Retinal pigment epithelial cell (primary cell): ENCODE results near the gene ZFYVE9.
A peak's percentile ranks its signal among the peaks of the same experiment; 100 is the strongest.

Source experiments
- DNase-seq: peaks from one replicate; pipeline ENCODE4 v3.0.0-alpha.2; 2010; ENCODE audit warnings: low read depth
- H3K4me3 ChIP-seq: 2 replicates; pipeline ENCODE4 v1.5.1; 2011; ENCODE audit warnings: mild to moderate bottlenecking, low read length, control low read depth, moderate library complexity
- TF ChIP-seq, protein P1 (sequence below): conservative IDR thresholded peaks from 2 replicates; pipeline ENCODE4 v1.5.1; 2011; ENCODE audit warnings: low read depth, low read length, control low read depth, inconsistent platforms

The ZFYVE9 gene

DNA sequence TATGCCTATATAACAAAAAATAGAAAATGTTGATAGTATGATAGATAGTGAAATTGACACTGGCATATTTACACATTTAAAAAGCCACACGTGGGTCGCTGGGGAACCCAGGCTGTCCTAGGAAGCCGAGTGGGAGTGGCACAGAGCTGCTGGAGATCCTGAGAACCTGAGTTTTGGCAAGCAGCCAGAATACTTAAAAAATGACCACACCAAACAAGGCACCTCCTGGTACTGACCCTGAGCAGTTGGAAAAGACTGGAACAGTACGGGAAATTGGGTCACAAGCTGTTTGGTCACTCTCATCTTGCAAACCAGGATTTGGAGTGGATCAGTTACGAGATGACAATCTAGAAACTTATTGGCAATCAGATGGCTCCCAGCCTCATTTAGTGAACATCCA lies 111.5 kb downstream of the ZFYVE9 start:
- DNase-seq, result peak; percentile 18
- no peak overlapping the region for H3K4me3 ChIP-seq
- TF ChIP-seq, protein P1, sequence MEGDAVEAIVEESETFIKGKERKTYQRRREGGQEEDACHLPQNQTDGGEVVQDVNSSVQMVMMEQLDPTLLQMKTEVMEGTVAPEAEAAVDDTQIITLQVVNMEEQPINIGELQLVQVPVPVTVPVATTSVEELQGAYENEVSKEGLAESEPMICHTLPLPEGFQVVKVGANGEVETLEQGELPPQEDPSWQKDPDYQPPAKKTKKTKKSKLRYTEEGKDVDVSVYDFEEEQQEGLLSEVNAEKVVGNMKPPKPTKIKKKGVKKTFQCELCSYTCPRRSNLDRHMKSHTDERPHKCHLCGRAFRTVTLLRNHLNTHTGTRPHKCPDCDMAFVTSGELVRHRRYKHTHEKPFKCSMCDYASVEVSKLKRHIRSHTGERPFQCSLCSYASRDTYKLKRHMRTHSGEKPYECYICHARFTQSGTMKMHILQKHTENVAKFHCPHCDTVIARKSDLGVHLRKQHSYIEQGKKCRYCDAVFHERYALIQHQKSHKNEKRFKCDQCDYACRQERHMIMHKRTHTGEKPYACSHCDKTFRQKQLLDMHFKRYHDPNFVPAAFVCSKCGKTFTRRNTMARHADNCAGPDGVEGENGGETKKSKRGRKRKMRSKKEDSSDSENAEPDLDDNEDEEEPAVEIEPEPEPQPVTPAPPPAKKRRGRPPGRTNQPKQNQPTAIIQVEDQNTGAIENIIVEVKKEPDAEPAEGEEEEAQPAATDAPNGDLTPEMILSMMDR, result no peak

DNA sequence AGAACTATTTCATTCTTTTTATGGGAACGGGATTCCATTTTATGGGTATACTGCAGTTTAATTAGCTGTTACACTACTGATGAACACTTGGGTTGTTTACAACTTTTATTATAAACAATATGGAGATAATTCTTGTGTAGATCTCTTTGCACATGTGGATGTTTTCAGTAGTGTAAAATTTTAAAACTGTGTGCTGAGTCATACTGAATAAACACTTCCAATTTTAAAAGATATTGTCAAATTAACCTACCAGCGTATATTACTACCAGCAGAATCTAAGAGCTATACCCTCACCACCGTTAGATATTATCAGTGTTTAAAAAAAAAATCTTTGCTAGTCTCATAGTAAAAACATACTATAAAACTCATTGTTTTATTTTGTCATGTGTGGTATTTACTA lies 118.0 kb downstream of the ZFYVE9 start:
- H3K4me3 ChIP-seq, result no peak overlapping the region
- DNase-seq, result no peak
- TF ChIP-seq, protein P1, result no peak

DNA sequence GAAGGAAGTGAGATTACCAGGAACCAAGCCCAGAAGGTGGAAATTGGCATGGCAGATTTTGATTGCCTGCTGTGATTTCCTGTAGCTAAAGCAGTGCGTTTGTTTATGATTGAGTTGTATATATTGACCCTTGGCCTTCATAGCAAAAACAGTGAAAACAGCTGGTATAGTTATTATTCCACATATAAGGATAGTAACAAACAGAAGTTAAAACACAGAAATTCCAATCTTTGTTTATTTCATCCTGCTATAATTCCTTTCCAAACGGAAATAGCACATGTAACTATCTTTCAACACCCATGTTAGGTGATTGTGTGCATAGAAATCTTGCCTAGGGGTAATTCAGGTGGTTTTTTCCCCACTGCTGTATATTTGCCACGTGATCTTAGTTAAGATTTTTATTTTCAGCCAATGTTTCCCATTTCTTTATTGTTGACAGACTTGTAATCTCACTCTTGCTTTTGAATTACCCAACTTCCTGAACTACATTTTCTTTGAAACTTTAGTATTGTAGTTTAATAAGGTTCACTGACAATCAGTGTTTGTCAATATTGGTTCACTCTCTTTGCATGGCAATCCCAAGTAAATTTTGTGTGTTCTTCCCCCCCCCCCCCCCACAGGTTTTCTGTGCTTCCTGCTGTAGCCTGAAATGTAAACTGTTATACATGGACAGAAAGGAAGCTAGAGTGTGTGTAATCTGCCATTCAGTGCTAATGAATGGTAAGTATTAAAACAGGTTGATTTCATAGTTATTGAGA lies 121.4 kb downstream of the ZFYVE9 start:
- TF ChIP-seq, protein P1, result no peak
- no peak overlapping the region for H3K4me3 ChIP-seq
- no peak for DNase-seq

- no peak overlapping the region for H3K4me3 ChIP-seq
- TF ChIP-seq, protein P1, result peak; percentile 24
- DNase-seq, result no peak
Measured at GRCh38 chr1:52264530-52265115, 122.7 kb downstream of the ZFYVE9 start.

DNA sequence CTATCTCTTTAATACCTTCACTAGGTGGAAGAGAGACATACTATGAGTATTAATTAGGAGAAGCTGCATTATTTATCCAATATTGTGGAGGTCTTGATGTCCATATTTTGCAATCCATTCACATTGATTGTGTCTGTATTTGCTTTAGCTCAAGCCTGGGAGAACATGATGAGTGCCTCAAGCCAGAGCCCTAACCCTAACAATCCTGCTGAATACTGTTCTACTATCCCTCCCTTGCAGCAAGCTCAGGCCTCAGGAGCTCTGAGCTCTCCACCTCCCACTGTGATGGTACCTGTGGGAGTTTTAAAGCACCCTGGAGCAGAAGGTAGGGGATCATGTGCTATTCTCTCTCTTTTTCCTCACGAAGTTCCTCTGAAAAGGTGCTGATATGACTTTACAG lies 124.6 kb downstream of the ZFYVE9 start:
- TF ChIP-seq, protein P1, result no peak
- DNase-seq, result no peak
- H3K4me3 ChIP-seq, result no peak overlapping the region

GRCh38 chr1:52268372-52268771 lies 126.5 kb downstream of the ZFYVE9 start:
- TF ChIP-seq, protein P1, result no peak
- no peak for DNase-seq
- H3K4me3 ChIP-seq, result no peak overlapping the region

GRCh38 chr1:52281518-52281917 lies 139.6 kb downstream of the ZFYVE9 start:
- H3K4me3 ChIP-seq, result no peak overlapping the region
- no peak for DNase-seq
- TF ChIP-seq, protein P1, result no peak
